ENCODE data around the gene NEFH.

The NEFH gene

GRCh38 chr22:29445508-29445907, 34.5 kb upstream of the NEFH start:
- no peaks in the 10 kb centered on the region for H3K36me3 ChIP-seq (ENCODE audit: insufficient read depth, low read length)
- no peak overlapping the region for H3K4me3 ChIP-seq (ENCODE audit: low read depth, low read length, poor library complexity, severe bottlenecking)
- no peaks in the 10 kb centered on the region for H3K79me2 ChIP-seq (ENCODE audit: insufficient read depth, low read length)
- no peak for TF ChIP-seq EZH2 (IDR thresholded peaks at IDR 0.05; ENCODE audit: borderline replicate concordance, low read length)
- TF ChIP-seq, protein P1, sequence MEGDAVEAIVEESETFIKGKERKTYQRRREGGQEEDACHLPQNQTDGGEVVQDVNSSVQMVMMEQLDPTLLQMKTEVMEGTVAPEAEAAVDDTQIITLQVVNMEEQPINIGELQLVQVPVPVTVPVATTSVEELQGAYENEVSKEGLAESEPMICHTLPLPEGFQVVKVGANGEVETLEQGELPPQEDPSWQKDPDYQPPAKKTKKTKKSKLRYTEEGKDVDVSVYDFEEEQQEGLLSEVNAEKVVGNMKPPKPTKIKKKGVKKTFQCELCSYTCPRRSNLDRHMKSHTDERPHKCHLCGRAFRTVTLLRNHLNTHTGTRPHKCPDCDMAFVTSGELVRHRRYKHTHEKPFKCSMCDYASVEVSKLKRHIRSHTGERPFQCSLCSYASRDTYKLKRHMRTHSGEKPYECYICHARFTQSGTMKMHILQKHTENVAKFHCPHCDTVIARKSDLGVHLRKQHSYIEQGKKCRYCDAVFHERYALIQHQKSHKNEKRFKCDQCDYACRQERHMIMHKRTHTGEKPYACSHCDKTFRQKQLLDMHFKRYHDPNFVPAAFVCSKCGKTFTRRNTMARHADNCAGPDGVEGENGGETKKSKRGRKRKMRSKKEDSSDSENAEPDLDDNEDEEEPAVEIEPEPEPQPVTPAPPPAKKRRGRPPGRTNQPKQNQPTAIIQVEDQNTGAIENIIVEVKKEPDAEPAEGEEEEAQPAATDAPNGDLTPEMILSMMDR (IDR thresholded peaks at IDR 0.05; ENCODE audit: low read length): no peak
- no peak overlapping the region for H3K27ac ChIP-seq (ENCODE audit: low read depth, low read length, poor library complexity, severe bottlenecking)
- no peaks in the 10 kb centered on the region for H3K9me3 ChIP-seq (ENCODE audit: low read length)
- H4K20me1 ChIP-seq (ENCODE audit: insufficient read depth, low read length): no peaks in the 10 kb centered on the region
- H3K9me2 ChIP-seq (ENCODE audit: low read depth, low read length): no peaks in the 10 kb centered on the region
- no peak overlapping the region for H3K4me2 ChIP-seq (ENCODE audit: low read length)
- H3K4me1 ChIP-seq (ENCODE audit: insufficient read depth, low read length, severe bottlenecking): no peaks in the 10 kb centered on the region
- no peak overlapping the region for H3K9ac ChIP-seq (ENCODE audit: low read length)
- H2AFZ ChIP-seq (ENCODE audit: low read length): no peak overlapping the region
- H3K27me3 ChIP-seq (ENCODE audit: insufficient read depth, low read length): peaks cover 10% of the 10 kb centered on the region; the same call in 1 of the 2 replicates
- H3F3A ChIP-seq (ENCODE audit: insufficient read depth, low read length): no peaks in the 10 kb centered on the region

DNA sequence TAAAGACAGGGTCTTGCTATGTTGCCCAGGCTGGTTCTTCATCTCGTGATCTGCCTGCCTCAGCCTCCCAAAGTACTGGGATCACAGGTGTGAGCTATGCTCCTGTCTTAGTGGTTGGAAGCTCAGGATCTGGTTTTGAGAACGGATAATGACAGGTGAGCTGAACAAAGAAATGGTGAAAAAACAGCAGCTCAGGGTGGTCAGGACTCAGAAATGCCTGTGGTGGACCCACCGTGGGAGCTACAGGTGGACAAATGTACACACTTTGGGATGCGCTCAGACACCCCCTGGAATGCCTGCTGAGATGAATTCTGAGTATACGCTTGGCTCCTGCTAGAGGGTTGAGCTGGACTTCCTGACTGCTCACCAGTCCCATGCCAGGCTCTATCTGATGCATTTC, 32.1 kb upstream of the NEFH start:
- H3F3A ChIP-seq (ENCODE audit: insufficient read depth, low read length): no peaks in the 10 kb centered on the region
- H2AFZ ChIP-seq (ENCODE audit: low read length): no peak overlapping the region
- H3K9ac ChIP-seq (ENCODE audit: low read length): no peak overlapping the region
- H4K20me1 ChIP-seq (ENCODE audit: insufficient read depth, low read length): no peaks in the 10 kb centered on the region
- H3K27me3 ChIP-seq (ENCODE audit: insufficient read depth, low read length): 0 out of 2 replicates have a peak, but pooled peaks cover 6% of the 10 kb centered on the region
- no peaks in the 10 kb centered on the region for H3K9me2 ChIP-seq (ENCODE audit: low read depth, low read length)
- no peak overlapping the region for H3K4me2 ChIP-seq (ENCODE audit: low read length)
- H3K36me3 ChIP-seq (ENCODE audit: insufficient read depth, low read length): no peaks in the 10 kb centered on the region
- no peak overlapping the region for H3K4me3 ChIP-seq (ENCODE audit: low read depth, low read length, poor library complexity, severe bottlenecking)
- no peaks in the 10 kb centered on the region for H3K79me2 ChIP-seq (ENCODE audit: insufficient read depth, low read length)
- TF ChIP-seq, protein P1 (IDR thresholded peaks at IDR 0.05; ENCODE audit: low read length): no peak
- TF ChIP-seq EZH2 (IDR thresholded peaks at IDR 0.05; ENCODE audit: borderline replicate concordance, low read length): no peak
- H3K4me1 ChIP-seq (ENCODE audit: insufficient read depth, low read length, severe bottlenecking): no peaks in the 10 kb centered on the region
- H3K9me3 ChIP-seq (ENCODE audit: low read length): no peaks in the 10 kb centered on the region
- no peak overlapping the region for H3K27ac ChIP-seq (ENCODE audit: low read depth, low read length, poor library complexity, severe bottlenecking)

- no peak for TF ChIP-seq EZH2 (IDR thresholded peaks at IDR 0.05; ENCODE audit: borderline replicate concordance, low read length)
- TF ChIP-seq, protein P1 (IDR thresholded peaks at IDR 0.05; ENCODE audit: low read length): no peak
- Histone ChIP-seq H3K79me2 (ENCODE audit: insufficient read depth, low read length) (no peaks in the 10 kb centered on the region), H3K36me3 (ENCODE audit: insufficient read depth, low read length) (no peaks in the 10 kb centered on the region), H2AFZ (ENCODE audit: low read length) (no peak overlapping the region), H3F3A (ENCODE audit: insufficient read depth, low read length) (no peaks in the 10 kb centered on the region), H3K9me2 (ENCODE audit: low read depth, low read length) (no peaks in the 10 kb centered on the region), H3K27ac (ENCODE audit: low read depth, low read length, poor library complexity, severe bottlenecking) (no peak overlapping the region), H3K4me2 (ENCODE audit: low read length) (no peak overlapping the region), H4K20me1 (ENCODE audit: insufficient read depth, low read length) (no peaks in the 10 kb centered on the region), H3K9ac (ENCODE audit: low read length) (no peak overlapping the region), H3K4me3 (ENCODE audit: low read depth, low read length, poor library complexity, severe bottlenecking) (no peak overlapping the region), H3K9me3 (ENCODE audit: low read length) (no peaks in the 10 kb centered on the region), H3K27me3 (ENCODE audit: insufficient read depth, low read length) (0 out of 2 replicates have a peak, but pooled peaks cover 6% of the 10 kb centered on the region), H3K4me1 (ENCODE audit: insufficient read depth, low read length, severe bottlenecking) (no peaks in the 10 kb centered on the region)
Observed at GRCh38 chr22:29449296-29449875, 30.6 kb upstream of the NEFH start.

All from OCI-LY1 (cell line).